Endometrial microvascular endothelial cells (primary cell): ENCODE results near the gene PER2. TPM values are rescaled to one million over a fixed set of nuclear protein-coding genes. Genes with fewer than 3 reads are reported as not detected.

Source experiments
- in situ Hi-C: cut with HindIII; loops from 2 replicates; pipeline ENCODE4 v1.10.0; 2017; ENCODE audit warnings: low sequenced_read_pairs, low pct_unique_long_range_greater_than_20kb; ENCODE audit errors: inconsistent ontology term
- total RNA-seq: library from RNA; depleted of rRNA; stranded (reverse); fragments of >200 nt; gene quantifications from one replicate; pipeline ENCODE4 v1.2.3, GENCODE V29; 2015; ENCODE audit errors: inconsistent ontology term

Gene PER2
- total RNA-seq, 1 donor from 2014 or later: 1.4 TPM

DNA sequence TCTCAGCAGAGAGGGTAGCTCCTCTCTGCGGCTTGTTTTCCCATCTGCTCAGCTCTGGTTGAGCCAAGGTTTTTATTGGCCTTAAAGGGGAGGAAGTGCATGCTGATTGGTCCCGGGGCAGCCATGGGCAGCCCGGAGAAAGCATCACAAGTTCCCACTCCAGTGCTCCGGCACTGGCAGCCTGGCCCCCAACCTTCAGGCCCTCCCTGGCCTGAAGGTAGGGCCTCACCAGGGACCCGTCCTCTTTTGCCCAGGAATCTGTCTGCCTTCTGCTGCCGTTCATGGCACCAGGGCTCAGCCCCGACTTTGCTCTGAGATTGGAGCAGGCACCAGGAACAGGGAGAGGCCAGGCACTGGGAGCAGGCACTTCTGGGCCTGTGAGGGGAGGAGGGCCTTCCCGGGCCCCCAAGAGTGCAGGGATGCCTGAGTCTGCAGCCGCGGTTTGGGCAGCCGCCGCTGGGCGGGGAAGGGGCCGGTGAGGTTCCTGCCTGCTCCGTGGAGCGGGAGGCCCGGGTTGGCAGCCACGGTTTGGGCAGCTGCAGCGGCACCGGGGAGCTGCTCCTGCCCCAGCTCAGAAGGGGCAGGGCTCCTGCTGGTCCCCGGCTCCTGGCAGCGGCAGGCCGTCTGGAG, 67.4 kb downstream of the PER2 start:
- in situ Hi-C loops: no loop called here

DNA sequence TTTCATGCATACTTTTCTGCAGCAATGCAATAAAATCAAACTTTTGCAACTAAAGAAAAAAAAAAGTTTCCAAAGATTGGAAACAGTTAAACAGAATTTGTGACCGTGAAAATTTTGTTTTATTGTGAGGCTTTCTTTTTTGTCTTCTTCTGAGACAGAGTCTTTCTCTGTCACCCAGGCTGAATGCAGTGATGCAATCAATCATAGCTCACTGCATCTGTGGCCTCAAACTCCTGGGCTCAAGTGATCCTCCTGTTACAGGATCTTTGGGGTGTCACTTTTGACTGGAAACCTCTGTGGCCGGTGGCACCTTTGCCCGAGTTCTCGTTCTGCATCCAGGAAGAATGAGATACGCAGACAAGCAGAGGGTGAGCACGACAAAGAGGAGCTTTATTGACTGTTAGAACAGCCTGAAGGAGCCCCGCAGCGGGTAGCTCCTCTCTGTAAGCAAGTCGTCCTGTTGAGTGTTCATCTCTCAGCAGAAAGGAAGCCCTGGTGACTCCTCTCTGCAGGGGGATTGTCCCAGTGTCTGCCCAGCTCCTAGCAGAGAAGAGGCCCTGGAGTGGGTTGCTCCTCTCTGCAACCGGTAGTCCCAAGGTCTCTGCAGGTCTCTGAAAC, 68.0 kb downstream of the PER2 start:
- in situ Hi-C loops: no loop called here

DNA sequence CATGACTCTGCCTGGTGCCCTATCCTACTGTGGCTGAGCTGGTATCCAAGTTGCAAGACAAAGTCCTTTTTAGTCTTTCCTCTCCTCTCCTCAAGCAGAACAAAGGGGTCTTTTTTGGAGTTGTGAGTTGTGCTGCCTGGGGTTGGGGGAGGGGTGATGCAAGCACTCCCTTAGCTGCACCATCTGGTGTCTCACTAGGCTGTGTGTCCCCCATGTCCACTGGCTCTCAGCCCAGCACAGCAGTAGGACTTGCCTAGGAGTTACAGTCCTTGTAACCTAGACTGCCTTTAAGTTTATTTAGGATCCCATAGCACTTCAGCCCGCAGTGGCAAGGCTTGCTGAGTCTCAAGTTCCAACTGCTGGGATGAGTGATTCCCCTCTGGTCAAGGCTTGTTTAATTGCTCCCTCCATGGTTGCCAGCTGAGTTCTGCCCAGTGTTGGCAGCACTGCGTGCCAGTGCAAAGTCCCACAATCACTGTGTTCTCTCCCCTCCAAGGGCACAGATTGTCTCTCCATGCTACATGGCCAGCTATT, 71.7 kb downstream of the PER2 start:
- in situ Hi-C loops: no loop called here

DNA sequence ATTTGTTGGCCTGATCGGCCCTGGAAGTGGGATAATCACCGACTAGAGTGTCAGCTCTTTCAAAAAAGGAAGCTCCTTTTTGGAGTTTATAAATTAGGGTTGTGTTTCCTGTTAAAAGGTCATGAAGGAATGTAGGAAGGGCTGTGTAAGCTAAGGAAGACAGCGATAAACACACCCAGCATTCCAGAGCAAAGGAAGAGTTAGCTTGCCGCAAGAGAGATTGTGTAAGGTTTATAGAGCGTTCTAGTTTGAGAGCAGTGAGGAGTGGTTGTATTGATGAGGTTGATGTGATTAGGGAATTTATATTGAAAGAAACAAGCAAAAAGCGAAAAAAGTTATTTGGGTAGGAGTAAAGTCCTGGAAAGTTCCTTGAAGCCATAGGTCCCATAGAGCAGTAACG, 81.4 kb downstream of the PER2 start:
- in situ Hi-C loops: no loop called here

DNA sequence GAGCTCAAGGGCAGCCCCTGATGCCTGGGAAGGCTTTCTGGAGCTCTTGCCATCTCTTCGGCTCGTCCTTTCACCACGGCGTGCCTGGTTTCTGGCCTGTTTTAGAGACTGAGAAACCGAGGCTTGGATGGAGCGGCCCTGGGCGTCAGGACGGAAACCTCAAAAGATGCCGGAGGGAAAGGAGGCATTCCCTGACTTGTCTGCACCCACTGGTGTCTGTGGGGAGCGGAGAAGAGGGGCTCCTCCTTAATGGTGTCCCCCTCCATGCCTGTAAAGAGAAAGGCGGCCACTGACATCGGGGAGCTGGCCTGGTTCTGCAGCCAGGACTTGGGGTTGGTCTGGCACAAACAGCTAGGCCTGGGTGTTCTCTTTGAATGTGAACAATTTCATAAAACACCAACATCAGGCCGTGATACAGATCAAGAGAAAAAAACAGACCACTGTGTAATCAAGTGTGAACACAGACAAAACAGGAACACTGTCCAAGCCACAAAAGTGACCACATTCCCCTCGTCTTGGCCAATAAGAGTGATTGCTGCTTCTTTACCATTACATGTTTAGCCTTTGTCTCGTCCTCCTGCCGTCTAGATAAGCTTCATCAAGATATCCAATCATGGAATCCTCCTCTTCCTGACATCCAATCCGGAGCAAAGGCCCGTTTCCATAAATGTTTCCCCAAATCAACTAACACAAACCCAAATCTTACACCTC, 84.3 kb downstream of the PER2 start:
- in situ Hi-C loops: no loop called here

DNA sequence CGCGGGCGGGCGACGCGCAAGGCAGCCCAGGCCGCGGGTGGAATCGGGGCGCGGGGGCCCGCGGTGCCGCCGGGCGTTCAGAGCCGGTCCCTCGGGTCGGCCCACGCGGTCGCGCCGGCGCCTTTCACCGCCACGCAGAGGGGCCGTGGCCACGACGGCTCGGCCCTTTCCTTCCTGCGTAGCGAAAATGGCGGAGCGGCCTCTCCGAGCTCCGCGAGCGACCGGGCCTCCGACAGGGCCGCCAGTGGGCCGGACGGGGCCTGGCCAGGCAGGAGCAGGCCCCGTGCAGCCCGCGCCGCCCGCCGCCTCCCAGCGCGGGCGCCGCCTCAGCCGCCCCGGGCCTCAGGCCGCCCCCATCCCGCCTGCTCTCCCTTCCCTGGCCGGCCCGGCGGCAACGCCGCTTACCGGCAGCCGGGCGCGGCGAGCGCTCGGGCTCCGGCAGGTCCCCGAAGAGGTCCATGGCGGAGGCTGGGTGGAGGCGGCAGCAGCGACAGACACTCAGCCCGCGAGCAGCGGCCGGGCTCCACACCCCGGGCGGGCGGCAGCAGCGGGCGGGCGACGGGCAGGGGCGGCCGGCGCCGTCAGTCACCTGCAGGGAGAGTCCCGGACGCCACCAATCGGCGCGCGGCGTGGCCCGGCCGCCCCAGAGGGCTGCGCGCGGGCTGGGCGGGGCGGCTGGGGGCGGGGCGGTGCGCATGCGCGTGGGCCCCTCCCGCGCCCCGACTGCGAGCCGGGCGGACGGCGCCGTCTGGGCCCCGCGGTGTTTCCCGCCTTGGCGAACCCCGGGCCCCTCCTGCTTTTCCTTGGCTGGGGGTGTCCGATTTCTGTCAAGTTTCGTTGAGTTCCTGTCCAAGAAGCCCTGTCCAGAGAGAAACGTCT, 85.1 kb downstream of the PER2 start, which contains the start of gene ILKAP:
ILKAP (minus strand) TSS at position 602 of the 879 bp plus-strand sequence; CDS start at position 460, 142 bp downstream.
- in situ Hi-C loops: no loop called here

DNA sequence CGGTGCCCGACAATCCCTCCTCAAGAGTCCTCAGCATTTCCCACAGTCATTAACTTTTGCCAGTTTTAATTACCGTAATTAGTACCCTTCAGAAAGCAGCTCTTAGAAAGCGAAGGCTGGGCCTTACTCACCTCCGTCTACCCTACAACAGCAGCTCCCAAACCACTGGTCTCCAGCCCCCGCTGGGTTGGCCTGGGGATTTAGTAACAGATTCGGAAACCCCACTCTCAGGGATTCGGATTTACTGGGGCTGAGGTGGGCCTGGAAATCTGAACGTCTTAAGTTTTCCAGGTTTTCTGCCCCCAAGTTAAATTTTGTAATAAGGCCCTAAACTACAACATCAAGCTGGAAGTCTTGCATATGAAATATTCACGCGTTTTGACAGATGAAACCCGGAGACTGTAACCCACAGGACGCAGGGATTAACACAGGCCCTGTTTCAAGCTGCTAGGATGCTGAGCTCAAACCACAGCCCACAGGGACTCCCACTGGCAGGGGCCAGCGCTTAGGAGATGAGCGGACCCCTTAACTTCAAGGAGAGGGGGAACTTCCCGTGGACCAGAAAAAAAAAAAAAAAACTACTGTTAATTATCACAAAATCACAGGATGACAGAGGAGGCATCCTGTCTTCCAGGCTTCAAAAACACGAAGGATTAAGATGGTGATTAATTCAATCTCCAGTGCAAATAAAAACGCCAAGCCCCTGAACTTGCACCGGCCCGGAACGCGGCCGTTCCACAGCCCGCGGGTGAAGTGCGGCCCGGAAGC, 85.9 kb downstream of the PER2 start:
- in situ Hi-C loops: no loop called here

Other genes starting within 250 kb of the PER2 start
- 40.5 TPM for gene SCLY, start 227.6 kb downstream of the PER2 start, total RNA-seq
- not detected for gene ESPNL, start 188.3 kb downstream of the PER2 start, total RNA-seq
- gene KLHL30, start 149.9 kb downstream of the PER2 start, total RNA-seq: not detected
- gene ERFE, start 129.6 kb downstream of the PER2 start, total RNA-seq: not detected
- gene ILKAP, start 84.9 kb downstream of the PER2 start, total RNA-seq: 24.2 TPM
- gene HES6, start 48.6 kb downstream of the PER2 start, total RNA-seq: 1.1 TPM
- gene TRAF3IP1, start 31.9 kb upstream of the PER2 start, total RNA-seq: 3.5 TPM
- gene ASB1, start 138.3 kb upstream of the PER2 start, total RNA-seq: 19.0 TPM